PFSK-1 (cell line): ENCODE data around the gene SMIM8.

ENCODE experiments used
- FOXP2 ChIP-seq: optimal IDR thresholded peaks from 2 replicates; pipeline ENCODE3; 2011; ENCODE audit warnings: borderline replicate concordance, control low read depth, inconsistent platforms; ENCODE audit not compliant: insufficient read depth; ENCODE audit errors: extremely low read length, extremely low read depth
- POLR2AphosphoS5 ChIP-seq: IDR thresholded peaks from 2 replicates; pipeline ENCODE4 v1.6.1; 2012; ENCODE audit warnings: low read depth, mild to moderate bottlenecking, control low read depth, low read length, moderate library complexity
- SIN3A ChIP-seq: IDR thresholded peaks from 2 replicates; pipeline ENCODE4 v1.6.1; 2012; ENCODE audit warnings: mild to moderate bottlenecking, low read length, moderate library complexity, borderline replicate concordance; ENCODE audit not compliant: insufficient read depth
- TAF1 ChIP-seq: IDR thresholded peaks from 2 replicates; pipeline ENCODE4 v1.6.1; 2012; ENCODE audit warnings: low read length, control low read depth, borderline replicate concordance; ENCODE audit not compliant: insufficient read depth
- TF ChIP-seq, protein P1 (sequence below), 2 experiments: IDR thresholded peaks; 2 replicates each; pipeline versions ENCODE4 v1.6.1 to v1.8.0; 2011 to 2012; ENCODE audit warnings: low read depth in 2 of 2, low read length in 2 of 2, control low read depth in 1 of 2, inconsistent platforms in 1 of 2, mild to moderate bottlenecking in 1 of 2, moderate library complexity in 1 of 2; ENCODE audit not compliant: insufficient read depth in 1 of 2

The SMIM8 gene

DNA sequence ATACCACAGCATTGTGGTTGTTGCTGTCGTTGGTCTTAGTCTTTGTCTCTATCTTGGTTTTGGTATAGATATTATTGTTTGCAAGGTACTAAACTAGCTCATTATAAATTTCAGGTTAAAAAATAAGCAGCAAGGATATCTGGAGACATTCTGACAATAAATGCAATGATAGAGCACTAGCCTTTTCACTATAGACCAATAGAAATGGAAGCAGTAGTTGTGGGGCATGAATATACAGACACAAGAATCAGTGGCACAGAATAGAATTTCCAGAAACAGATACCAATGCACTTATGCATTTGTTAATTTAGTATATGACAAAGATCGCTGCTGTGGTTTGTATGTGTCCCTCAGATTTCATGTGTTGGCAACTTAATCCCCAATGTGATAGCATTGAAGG, 54.3 kb downstream of the SMIM8 start:
- TF ChIP-seq TAF1 (no peak), SIN3A (no peak), POLR2AphosphoS5 (no peak), FOXP2 (no peak)
- TF ChIP-seq, protein P1, sequence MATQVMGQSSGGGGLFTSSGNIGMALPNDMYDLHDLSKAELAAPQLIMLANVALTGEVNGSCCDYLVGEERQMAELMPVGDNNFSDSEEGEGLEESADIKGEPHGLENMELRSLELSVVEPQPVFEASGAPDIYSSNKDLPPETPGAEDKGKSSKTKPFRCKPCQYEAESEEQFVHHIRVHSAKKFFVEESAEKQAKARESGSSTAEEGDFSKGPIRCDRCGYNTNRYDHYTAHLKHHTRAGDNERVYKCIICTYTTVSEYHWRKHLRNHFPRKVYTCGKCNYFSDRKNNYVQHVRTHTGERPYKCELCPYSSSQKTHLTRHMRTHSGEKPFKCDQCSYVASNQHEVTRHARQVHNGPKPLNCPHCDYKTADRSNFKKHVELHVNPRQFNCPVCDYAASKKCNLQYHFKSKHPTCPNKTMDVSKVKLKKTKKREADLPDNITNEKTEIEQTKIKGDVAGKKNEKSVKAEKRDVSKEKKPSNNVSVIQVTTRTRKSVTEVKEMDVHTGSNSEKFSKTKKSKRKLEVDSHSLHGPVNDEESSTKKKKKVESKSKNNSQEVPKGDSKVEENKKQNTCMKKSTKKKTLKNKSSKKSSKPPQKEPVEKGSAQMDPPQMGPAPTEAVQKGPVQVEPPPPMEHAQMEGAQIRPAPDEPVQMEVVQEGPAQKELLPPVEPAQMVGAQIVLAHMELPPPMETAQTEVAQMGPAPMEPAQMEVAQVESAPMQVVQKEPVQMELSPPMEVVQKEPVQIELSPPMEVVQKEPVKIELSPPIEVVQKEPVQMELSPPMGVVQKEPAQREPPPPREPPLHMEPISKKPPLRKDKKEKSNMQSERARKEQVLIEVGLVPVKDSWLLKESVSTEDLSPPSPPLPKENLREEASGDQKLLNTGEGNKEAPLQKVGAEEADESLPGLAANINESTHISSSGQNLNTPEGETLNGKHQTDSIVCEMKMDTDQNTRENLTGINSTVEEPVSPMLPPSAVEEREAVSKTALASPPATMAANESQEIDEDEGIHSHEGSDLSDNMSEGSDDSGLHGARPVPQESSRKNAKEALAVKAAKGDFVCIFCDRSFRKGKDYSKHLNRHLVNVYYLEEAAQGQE (IDR thresholded peaks at IDR 0.05; ENCODE audit: insufficient read depth in 1 of 2, low read depth in 2 of 2, low read length in 2 of 2) = no peak

DNA sequence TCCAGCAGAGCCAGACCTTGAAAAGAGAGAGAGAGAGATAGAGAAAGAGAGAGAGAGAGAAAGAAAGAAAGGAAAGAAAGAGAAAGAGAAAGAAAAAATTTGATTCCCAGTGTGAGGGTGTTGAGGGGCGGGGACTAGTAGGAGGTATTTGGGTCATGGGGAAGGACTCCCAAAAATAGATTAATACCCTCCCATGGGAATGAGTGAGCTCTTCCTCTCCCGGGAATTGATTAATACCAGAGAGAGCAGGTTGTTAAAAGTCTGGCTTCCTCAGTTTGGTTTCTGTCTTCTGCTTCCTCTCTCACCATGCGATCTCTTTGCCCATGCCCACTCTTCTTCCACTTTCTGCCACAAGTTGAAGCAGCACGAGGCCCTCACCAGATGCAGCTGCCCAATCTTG, 56.6 kb downstream of the SMIM8 start:
- TF ChIP-seq POLR2AphosphoS5 (no peak), FOXP2 (no peak), TAF1 (no peak), SIN3A (no peak)
- TF ChIP-seq, protein P1 (IDR thresholded peaks at IDR 0.05; ENCODE audit: insufficient read depth in 1 of 2, low read depth in 2 of 2, low read length in 2 of 2) = no peak

DNA sequence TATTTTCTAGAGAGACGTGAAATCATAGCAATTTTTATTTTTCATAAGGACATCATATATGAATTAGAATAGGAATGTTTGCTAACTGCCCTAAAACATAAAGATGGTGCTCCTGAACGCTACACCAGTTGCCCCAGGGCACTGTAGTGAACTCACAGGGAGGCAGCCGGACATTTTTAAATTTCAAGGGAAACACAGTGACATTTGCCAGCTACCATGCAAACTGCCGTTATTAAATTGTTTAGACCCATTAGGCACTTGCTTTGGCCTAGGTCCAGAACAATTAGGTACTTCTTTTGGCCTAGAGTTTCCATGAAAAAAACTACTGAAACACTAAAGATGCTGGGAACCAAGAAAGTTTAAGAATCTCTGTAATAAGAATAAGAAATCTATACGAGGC, 60.5 kb downstream of the SMIM8 start:
- TF ChIP-seq POLR2AphosphoS5 = no peak
- no peak for TF ChIP-seq TAF1
- TF ChIP-seq FOXP2 = no peak
- no peak for TF ChIP-seq SIN3A
- TF ChIP-seq, protein P1 (IDR thresholded peaks at IDR 0.05; ENCODE audit: insufficient read depth in 1 of 2, low read depth in 2 of 2, low read length in 2 of 2) = no peak

DNA sequence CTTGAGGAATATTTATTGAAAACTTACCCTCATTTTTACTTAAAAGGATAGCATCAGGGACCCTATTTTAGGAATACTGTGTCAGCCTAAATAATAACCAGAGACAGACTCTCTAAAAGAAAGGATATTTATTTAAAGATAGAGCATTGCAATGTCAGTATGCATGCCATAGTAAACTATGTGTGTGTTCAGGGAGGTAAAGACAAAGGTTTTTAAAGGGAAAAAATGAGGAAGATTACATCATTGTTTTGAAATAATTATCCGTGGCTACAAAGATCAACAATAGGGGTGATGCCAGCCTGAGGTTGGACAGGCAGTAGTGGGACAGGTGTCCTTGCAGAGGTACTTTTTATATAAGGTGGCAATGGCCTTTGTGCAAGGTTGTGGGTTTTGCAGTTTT, 61.6 kb downstream of the SMIM8 start:
- TF ChIP-seq POLR2AphosphoS5 (no peak), TAF1 (no peak), SIN3A (no peak), FOXP2 (no peak)
- TF ChIP-seq, protein P1 (IDR thresholded peaks at IDR 0.05; ENCODE audit: insufficient read depth in 1 of 2, low read depth in 2 of 2, low read length in 2 of 2) = no peak

DNA sequence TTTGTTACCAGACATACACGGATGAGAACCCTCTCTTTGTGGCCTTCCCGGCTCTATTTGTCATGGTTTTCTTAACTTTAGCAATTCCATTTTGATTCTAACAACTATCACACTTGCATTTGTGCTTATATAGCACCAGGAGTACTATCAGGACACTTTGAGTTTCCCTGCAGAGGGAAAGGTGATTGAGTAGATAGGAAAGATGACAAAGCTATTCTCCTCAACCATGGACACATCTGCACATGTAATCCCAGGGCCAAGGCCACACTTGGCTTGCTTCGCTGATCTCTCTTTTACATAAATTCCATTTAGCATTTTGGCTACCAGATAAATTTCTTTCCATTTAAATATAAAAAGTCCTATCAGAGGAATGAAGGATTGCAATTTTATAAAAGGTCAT, 62.1 kb downstream of the SMIM8 start:
- TF ChIP-seq TAF1 = no peak
- TF ChIP-seq, protein P1 (IDR thresholded peaks at IDR 0.05; ENCODE audit: insufficient read depth in 1 of 2, low read depth in 2 of 2, low read length in 2 of 2) = no peak
- no peak for TF ChIP-seq FOXP2
- no peak for TF ChIP-seq POLR2AphosphoS5
- TF ChIP-seq SIN3A = no peak
